HEK293T (cell line): Measurements from ENCODE around the gene MARVELD1.

Source experiments
- CTCF ChIA-PET: fragments of 350-600 bp; formaldehyde crosslinking; extraction: SDS; loops from one replicate; lab custom pipeline; 2021; ENCODE audit warnings: antibody characterized with exemption, inconsistent platforms; lab: Yijun Ruan, JAX
- POLR2A ChIA-PET: fragments of 350-600 bp; formaldehyde crosslinking; extraction: SDS; loops from one replicate; lab custom pipeline; 2020; ENCODE audit warnings: antibody characterized with exemption, inconsistent platforms; lab: Yijun Ruan, JAX
- DNase-seq: peaks from one replicate; pipeline ENCODE4 v3.0.0; 2012; ENCODE audit warnings: mixed read lengths; ENCODE audit errors: extremely low spot score
- ARNT ChIP-seq: fragments of 450-650 bp; IDR thresholded peaks from 2 replicates; pipeline ENCODE4 v1.6.1; 2017; ENCODE audit warnings: mild to moderate bottlenecking
- BHLHE40 ChIP-seq: fragments of 450-650 bp; IDR thresholded peaks from 2 replicates; pipeline ENCODE4 v1.6.1; 2016; ENCODE audit warnings: mild to moderate bottlenecking, moderate library complexity, borderline replicate concordance
- CTBP1 ChIP-seq: fragments of 450-650 bp; IDR thresholded peaks from 2 replicates; pipeline ENCODE4 v1.6.1; 2016; ENCODE audit warnings: borderline replicate concordance
- ELF4 ChIP-seq: fragments of 450-650 bp; IDR thresholded peaks from 2 replicates; pipeline ENCODE4 v1.6.1; 2017; ENCODE audit warnings: antibody characterized with exemption
- FOXA1 ChIP-seq: fragments of 450-650 bp; IDR thresholded peaks from 2 replicates; pipeline ENCODE4 v1.6.1; 2016; ENCODE audit warnings: mild to moderate bottlenecking
- FOXK2 ChIP-seq: fragments of 450-650 bp; IDR thresholded peaks from 2 replicates; pipeline ENCODE4 v1.6.1; 2016; ENCODE audit warnings: mild to moderate bottlenecking
- FOXM1 ChIP-seq: fragments of 450-650 bp; IDR thresholded peaks from 2 replicates; pipeline ENCODE4 v1.6.1; 2017; ENCODE audit warnings: mild to moderate bottlenecking, borderline replicate concordance
- HDGF ChIP-seq: fragments of 450-650 bp; IDR thresholded peaks from 2 replicates; pipeline ENCODE4 v1.6.1; 2017; ENCODE audit warnings: antibody characterized with exemption, borderline replicate concordance
- L3MBTL2 ChIP-seq: fragments of 450-650 bp; conservative IDR thresholded peaks from 2 replicates; pipeline ENCODE4 v1.6.1; 2016; ENCODE audit warnings: mild to moderate bottlenecking
- LEF1 ChIP-seq: fragments of 450-650 bp; IDR thresholded peaks from 2 replicates; pipeline ENCODE4 v1.6.1; 2017; ENCODE audit warnings: mild to moderate bottlenecking, borderline replicate concordance
- NFRKB ChIP-seq: fragments of 450-650 bp; IDR thresholded peaks from 2 replicates; pipeline ENCODE4 v1.6.1; 2016; ENCODE audit warnings: mild to moderate bottlenecking, moderate library complexity
- SP1 ChIP-seq: fragments of 450-650 bp; IDR thresholded peaks from 2 replicates; pipeline ENCODE4 v1.6.1; 2017
- SUZ12 ChIP-seq: fragments of 450-650 bp; IDR thresholded peaks from 2 replicates; pipeline ENCODE4 v1.6.1; 2016; ENCODE audit warnings: mild to moderate bottlenecking
- TARDBP ChIP-seq: fragments of 450-650 bp; IDR thresholded peaks from 2 replicates; pipeline ENCODE4 v1.6.1; 2016
- ZNF384 ChIP-seq: fragments of 450-650 bp; IDR thresholded peaks from 2 replicates; pipeline ENCODE4 v1.6.1; 2016
- TF ChIP-seq, protein P1 (sequence below): fragments of 450-650 bp; IDR thresholded peaks from 2 replicates; pipeline ENCODE4 v1.6.1; 2016

MARVELD1 gene

DNA sequence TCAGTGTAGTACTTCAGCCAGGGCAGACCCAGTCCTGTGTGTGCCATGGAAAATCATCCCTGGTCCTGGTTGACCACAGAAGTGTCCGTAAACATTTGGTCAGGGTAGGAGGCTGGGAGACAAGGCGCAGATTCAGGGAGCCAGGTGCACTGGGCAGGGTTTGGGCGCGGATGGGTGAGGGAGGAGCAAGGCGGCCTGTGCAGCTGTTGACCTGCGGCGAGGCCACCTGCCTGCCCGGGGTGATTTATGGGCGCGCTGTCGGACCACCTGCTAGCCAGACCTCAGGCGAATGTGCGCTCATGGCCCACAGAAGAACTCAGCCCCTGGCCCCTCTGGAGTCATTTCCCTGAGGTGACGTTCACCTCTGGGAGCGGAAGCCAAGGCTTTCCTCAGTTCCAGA lies 51.7 kb downstream of the MARVELD1 start:
- ChIA-PET POLR2A (no interaction called here), CTCF (no interaction called here)
- DNase-seq, result no peak
- no peak for TF ChIP-seq ZNF384
- no peak for TF ChIP-seq FOXK2
- TF ChIP-seq NFRKB, result no peak
- TF ChIP-seq ELF4, result no peak
- TF ChIP-seq FOXM1, result no peak
- TF ChIP-seq SP1, result no peak
- TF ChIP-seq, protein P1, sequence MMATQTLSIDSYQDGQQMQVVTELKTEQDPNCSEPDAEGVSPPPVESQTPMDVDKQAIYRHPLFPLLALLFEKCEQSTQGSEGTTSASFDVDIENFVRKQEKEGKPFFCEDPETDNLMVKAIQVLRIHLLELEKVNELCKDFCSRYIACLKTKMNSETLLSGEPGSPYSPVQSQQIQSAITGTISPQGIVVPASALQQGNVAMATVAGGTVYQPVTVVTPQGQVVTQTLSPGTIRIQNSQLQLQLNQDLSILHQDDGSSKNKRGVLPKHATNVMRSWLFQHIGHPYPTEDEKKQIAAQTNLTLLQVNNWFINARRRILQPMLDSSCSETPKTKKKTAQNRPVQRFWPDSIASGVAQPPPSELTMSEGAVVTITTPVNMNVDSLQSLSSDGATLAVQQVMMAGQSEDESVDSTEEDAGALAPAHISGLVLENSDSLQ, result no peak; the same call in 1 of the 2 replicates
- TF ChIP-seq ARNT, result no peak
- TF ChIP-seq CTBP1, result no peak
- TF ChIP-seq TARDBP, result no peak
- no peak for TF ChIP-seq FOXA1
- TF ChIP-seq SUZ12, result no peak
- TF ChIP-seq L3MBTL2, result no peak
- TF ChIP-seq LEF1, result no peak
- TF ChIP-seq HDGF, result no peak
- no peak for TF ChIP-seq BHLHE40

DNA sequence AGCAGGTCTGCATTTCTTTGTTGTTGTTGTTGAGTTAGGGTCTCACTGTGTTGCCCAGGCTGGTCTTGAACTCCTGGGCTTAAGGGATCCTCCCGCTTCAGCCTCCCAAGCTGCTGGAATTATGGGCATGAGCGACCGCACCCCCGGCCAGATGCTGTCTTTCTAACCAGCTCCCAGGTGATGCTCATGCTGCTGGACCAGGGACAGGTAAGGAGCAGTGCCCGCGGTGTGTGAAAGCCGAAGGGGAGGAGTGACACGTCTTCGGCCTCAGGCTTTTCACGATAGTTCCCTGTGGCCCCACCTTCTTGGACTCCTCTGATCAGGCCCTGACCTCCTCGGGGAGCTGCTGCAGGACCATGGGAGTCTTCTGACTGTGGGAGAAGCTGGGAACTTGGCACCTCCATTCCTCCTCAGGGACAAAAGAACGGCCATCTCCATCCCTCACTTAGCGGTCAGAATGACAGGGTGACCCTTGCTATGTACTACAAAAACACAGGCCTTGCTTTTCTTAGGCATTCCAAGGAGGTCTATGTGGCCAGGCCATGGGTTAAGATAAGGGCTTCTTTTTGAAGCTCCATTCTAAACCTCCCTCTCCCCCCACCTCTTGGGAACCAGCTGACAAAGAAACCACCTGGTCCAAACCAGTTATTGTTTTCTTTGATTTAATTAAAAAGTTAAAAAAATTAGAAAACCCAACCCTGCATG lies 52.7 kb downstream of the MARVELD1 start:
- DNase-seq, result no peak
- TF ChIP-seq, protein P1, result no peak
- TF ChIP-seq ZNF384 (no peak), CTBP1 (no peak), FOXK2 (no peak), TARDBP (no peak), FOXM1 (no peak), ARNT (no peak), FOXA1 (no peak), SUZ12 (no peak), ELF4 (no peak), BHLHE40 (no peak), NFRKB (no peak), SP1 (no peak), L3MBTL2 (no peak), HDGF (no peak), LEF1 (no peak)
- CTCF ChIA-PET, result interaction anchor here (0.5 to 2.6 kb wide), 2 partner anchors 97 to 275 kb away, joined by 3 to 9 read pairs; no protein-coding TSS in a partner anchor
- POLR2A ChIA-PET, result interaction anchor here (1.0 to 2.1 kb wide), 2 partner anchors 23 to 29 kb away, joined by 4 to 9 read pairs; partner anchors contain the start of gene ZFYVE27

DNA sequence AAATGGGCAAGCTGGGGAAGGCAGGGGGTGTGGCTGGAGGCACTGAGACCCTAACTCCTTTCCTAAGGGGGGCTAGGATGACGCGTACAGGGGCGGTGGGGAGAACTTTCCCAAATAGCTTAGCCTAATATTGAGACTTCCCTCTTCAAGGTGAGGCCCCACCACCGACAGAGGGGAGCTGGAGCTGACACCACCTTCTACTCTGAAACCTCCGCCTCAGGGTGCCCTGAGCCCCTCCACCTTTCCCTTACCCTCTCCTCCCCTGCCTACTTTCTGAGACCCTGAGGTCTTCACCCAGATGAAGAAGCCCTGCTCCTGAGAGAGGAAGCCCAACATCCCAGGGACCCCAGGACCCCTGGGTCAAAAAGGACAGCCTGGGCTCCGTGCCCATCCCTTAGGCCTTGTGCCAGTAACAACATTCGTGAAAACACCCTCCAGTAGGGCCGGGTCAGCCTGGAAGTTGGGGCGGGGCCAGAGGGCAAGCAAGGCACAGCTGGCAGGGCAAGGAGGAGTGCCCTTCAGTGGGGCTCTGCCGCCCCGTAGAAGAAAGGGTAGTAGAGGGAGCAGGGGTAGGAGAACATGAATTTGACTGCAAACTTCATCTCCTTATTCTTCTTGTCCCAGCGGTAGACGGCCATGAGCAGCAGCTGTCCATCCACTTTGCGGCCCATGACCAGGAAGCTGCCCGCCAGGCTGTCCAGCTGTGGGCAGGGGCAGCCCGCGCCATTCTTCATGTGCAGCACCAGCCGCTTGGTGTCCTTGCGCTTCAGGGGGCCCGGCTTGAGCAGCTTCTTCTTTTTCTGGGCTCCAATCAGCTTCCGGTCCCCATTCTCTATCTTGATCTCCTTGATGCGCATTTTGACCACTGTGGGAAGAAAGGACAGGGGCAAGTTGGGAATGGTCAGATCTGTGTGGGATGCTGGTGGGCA lies 53.7 kb downstream of the MARVELD1 start:
- no peak for DNase-seq
- POLR2A ChIA-PET, result interaction anchor here (1.0 to 2.1 kb wide), 2 partner anchors 22 to 30 kb away, joined by 4 to 9 read pairs; partner anchors contain the start of gene ZFYVE27
- TF ChIP-seq ZNF384, result no peak
- TF ChIP-seq SUZ12, result no peak
- no peak for TF ChIP-seq FOXK2
- TF ChIP-seq CTBP1, result no peak
- no peak for TF ChIP-seq HDGF
- TF ChIP-seq TARDBP, result no peak
- TF ChIP-seq FOXA1, result no peak
- no peak for TF ChIP-seq ELF4
- TF ChIP-seq LEF1, result no peak
- TF ChIP-seq L3MBTL2, result no peak
- no peak for TF ChIP-seq NFRKB
- no peak for TF ChIP-seq BHLHE40
- TF ChIP-seq ARNT, result no peak
- TF ChIP-seq FOXM1, result no peak
- CTCF ChIA-PET, result interaction anchor here (0.5 to 2.6 kb wide), 2 partner anchors 96 to 274 kb away, joined by 3 to 9 read pairs; no protein-coding TSS in a partner anchor
